COLO829 (cell line): ENCODE measurements around the gene PRDM5.

Source experiments
- DNase-seq: peaks from one replicate; pipeline ENCODE4 v3.0.0; 2012; ENCODE audit warnings: low spot score

Gene PRDM5

GRCh38 chr4:120903419-120903818 lies 19.1 kb downstream of the PRDM5 start:
- DNase-seq: no peak

DNA sequence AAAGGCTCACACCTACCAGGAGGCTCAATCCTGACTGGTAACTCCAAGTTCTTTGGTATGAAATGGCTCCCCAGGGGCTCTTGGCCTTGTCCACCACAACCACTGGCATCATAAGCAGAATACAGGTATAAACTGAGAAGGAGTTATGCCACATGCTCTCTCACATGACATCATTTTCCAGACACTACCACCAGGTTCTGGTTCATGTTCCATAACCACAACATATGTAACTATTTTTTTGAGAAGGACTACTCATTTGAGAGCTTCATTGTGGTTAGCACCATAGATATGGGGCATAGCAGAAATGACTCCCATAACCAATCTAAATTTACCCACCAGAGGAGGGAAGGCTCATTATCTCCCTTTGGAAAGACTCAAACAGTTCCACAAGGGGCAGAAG lies 19.6 kb downstream of the PRDM5 start:
- no peak for DNase-seq

DNA sequence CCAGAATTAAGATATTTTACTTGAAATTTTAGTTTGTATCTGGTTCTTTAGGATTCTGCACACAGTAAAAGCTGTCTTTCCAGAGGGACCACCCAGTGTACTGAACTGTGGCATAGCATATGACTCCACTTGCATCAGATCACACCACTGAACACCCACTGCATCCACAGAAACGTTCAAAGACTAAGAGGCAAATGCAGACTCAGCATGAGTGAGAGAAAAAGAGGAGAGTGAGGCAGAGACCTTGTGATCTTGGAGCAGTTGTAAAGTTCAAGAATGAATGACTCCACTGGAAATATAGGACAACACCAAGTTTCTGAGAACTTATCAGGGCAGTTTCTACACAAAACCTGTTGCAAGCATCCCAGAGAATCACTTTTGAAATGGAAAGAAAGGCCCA lies 20.8 kb downstream of the PRDM5 start:
- DNase-seq: no peak

DNA sequence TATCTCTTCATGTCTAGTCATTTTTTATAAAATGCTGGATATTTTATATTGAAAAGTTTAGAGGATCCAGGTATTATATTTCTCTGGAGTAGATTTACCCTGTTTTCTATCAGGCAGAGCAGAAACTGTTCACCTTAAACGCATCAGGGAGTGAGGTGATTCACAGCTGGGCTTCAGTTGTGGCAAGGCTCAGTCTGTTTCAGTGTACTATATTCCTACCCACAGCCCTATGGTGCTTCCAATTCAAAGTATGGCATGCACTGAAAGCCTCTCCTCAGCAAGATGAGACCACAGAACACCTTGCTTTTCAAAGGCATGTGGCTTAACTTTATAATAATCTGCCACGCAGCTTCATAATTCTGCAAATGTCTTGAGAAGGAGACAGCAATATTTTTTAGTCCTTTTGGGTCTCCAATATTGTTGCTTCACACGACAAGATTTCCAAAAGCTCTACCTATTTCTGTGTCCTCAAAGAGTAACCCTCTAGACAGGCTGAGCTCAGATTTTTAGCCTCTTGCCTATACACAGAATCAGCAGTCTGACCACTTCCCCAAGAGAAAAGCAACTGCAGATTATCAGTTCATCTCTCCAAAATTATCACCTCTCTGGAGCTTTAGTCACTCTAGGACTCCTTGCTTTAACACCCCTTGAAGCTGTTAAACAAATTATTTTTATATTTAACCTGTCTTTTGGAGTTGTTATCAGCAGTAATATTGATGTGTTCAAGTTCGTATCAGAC lies 24.4 kb downstream of the PRDM5 start:
- no peak for DNase-seq

DNA sequence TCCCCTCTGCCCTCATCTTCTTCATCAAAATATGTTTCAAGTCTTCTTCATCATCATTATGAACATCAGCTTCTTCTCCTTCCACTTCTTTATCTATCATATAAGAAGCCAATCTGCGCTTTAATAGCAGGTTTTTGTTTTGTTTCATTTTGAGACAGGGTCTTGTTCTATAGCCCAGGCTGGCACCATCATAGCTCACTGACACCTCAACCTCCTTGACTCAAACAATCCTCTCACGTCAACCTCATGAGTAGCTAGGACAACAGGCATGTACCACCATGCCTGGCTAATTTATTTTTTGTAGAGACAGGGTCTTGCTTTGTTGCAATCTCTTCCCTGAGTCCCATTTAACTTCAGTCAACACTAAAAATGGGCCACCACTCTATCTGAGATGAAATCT lies 27.0 kb downstream of the PRDM5 start:
- DNase-seq: no peak

- no peak for DNase-seq
Measured at GRCh38 chr4:120893314-120893713, 29.2 kb downstream of the PRDM5 start.

- no peak for DNase-seq
Measured at GRCh38 chr4:120886191-120886590, 36.3 kb downstream of the PRDM5 start.

DNA sequence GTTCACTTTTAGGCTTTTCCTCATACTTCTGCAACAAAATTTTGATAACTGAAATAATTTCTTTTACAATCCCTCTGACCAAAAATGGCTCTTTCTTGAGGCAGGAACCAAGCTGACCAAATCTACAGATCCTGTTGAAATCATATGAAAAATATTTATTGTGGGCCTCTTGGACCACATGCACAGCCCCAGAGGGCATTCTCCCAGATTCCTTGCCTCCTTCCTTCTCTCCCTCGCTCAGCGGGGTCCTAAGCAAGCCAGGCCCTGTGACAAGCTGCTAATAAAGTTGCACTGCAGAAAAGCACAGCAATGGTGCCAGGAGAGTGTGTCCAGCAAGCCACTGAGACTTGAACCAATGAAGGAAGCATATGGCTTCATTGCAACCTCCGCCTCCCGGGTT lies 40.7 kb downstream of the PRDM5 start:
- no peak for DNase-seq

GRCh38 chr4:120881351-120881750 lies 41.2 kb downstream of the PRDM5 start:
- no peak for DNase-seq

- peak; percentile 67 for DNase-seq
Measured at GRCh38 chr4:120877021-120877420, 45.5 kb downstream of the PRDM5 start.

DNA sequence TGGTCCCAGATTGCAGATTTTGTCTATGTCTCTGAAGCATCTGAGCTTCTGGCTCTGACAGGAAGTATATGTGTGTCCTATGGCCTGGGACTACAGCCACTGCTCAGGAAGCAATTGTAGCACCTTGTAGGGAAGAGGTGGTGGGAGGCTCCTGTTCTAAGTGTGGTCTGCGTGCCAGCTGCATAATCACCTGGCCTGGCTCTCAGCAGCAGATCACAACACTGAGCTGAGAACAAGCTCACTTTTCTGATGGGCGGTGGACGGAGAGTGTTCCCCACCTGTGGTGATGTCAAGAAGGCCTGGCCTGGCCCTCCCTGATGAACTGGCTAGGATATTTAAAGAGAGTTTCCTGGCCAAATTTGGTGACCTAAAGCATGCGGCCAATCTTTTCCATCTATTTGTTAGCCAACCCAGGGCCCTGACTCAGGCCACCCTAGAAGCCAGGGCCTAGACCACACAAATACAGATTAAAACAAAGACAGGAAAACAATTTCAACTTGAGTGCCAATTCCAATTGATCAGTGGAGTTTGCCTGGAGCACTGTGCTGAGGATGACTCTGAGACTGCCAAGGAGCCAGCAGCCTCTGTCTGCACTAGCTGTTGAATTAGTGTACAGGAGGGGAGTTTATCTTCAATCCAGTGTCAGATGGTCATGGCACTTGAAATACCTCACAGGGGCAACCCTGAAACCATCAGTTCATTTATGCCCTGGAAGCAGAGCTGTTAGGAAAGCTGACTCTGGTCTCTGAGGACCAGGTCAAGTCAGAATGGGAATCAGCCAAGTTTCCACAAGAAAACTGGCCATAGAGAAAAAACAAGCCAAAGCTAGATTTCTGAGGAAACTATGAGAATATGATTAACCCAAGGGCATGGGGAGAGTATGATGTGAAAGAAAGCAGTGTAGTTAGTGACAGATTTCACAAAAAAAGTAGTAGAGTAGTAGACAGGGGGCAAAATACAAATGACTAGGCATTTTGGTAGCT lies 47.4 kb downstream of the PRDM5 start:
- no peak for DNase-seq

GRCh38 chr4:120873554-120873953 lies 49.0 kb downstream of the PRDM5 start:
- no peak for DNase-seq

DNA sequence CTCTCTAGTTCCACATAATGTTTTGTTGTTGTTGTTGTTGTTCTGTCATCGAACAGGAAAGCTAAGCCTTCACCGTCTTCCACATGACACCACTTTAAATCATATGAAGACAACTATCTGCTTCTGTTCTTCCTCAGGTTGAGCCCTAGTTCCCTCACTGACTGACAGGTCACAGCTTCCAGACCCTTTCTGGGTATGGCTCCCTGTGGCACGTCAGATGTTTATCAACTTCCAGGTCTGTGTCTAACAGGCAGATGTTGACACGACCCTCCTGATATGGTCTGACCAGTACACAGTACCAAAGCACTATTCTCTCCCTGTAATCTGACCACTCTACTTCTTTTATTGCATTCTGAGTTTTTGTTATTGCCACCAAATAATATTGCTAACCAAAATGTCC lies 51.4 kb downstream of the PRDM5 start:
- DNase-seq: no peak

DNA sequence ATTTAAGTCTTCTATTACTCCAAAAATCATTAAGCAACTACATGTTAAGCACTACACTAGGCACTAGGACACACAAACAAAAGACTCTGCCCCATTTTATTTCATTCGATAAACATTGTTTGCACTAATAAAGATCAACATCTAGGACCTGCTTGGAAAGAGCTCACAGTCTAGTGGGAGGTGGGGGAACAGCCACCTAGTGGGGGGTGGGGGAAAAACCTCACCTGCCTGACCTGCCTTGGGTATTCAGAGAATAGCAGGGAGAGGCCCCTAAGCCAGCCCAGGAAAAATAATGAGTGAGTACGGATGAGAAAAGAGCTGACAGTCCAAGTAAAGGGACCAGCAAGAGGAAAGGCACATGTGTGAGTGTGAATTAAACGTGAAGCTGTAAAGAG lies 52.2 kb downstream of the PRDM5 start:
- no peak for DNase-seq

GRCh38 chr4:120869613-120870278 lies 52.8 kb downstream of the PRDM5 start:
- no peak for DNase-seq

GRCh38 chr4:120867506-120867905 lies 55.0 kb downstream of the PRDM5 start:
- no peak for DNase-seq

DNA sequence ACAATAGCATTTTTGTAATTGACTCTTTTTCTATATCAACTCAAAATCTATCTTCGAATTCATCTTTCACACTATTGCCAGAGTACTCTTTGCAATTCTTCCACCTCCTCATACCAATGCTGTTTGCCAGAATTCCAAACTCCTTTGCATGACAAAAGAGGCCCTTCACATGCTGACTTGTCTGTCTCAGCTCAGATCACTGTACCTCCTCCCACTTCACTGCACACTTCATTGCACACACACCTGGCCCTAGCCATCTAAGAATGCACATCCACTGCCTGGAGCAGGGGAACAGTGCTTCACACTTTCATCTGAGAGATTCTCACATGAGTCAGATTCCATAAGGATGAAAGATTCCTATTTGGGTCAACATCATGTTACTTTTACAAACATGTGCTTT lies 56.5 kb downstream of the PRDM5 start:
- no peak for DNase-seq

- no peak for DNase-seq
Measured at GRCh38 chr4:120864969-120865368, 57.6 kb downstream of the PRDM5 start.

DNA sequence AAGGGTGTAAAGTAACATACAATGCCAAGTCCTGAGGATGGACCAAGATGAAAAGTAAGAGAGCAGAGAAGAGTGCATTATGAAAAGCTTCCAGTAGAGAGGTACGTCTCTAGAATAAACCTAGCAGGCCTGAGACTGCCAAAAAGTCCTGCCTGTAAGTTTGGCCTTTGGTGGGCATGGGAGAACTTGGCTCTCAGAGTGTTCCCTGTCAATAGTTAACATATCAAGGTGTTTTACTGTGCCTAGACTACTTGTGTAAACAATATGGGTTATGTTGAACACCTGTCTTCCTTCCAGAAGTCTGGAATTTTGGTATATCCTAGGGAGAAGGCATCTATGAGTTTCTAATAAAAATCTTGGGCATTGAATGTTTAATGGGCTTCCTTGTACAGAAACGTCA lies 60.1 kb downstream of the PRDM5 start:
- no peak for DNase-seq

- no peak for DNase-seq
Measured at GRCh38 chr4:120861852-120862251, 60.7 kb downstream of the PRDM5 start.

DNA sequence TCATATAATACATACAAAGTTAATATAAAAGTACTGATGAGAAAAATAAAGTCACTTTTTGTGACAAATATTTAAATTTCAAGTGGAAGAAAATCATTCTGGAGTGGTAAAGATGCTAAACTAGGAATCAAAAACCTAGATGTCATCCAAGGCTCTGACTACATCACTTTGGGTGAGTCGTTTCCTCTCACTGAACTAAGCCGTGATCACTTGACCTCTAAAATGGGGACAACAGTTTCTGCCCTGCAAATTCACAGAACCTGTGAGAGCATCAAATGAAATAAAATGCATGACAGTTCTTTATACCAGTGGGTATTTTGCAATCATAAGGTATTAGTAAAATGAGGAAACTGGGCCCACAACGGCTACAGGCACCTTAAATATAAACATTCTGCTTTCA lies 63.8 kb downstream of the PRDM5 start:
- DNase-seq: no peak

- DNase-seq: no peak
Measured at GRCh38 chr4:120857312-120857711, 65.2 kb downstream of the PRDM5 start.

GRCh38 chr4:120856294-120856693 lies 66.2 kb downstream of the PRDM5 start:
- DNase-seq: no peak
